H9 (cell line): ENCODE measurements around the gene MTURN. TPM values are rescaled to one million over a fixed set of nuclear protein-coding genes. Genes with fewer than 3 reads are reported as not detected.

ENCODE experiments used
- DNase-seq: peaks from one replicate; pipeline ENCODE4 v3.0.0-alpha.2; 2017
- H2AFZ ChIP-seq: one replicate; pipeline ENCODE4 v1.6.1; 2013; ENCODE audit warnings: mild to moderate bottlenecking, low read length, control low read depth, moderate library complexity
- H2AK5ac ChIP-seq: 2 replicates; pipeline ENCODE4 v1.6.1; 2013; ENCODE audit warnings: low read length, control low read depth, mixed read lengths; ENCODE audit not compliant: insufficient read length
- H2BK120ac ChIP-seq: one replicate; pipeline ENCODE4 v1.6.1; 2013; ENCODE audit warnings: low read depth, mild to moderate bottlenecking, low read length, control low read depth, inconsistent platforms; ENCODE audit not compliant: poor library complexity, severe bottlenecking
- H2BK12ac ChIP-seq: 2 replicates; pipeline ENCODE4 v1.6.1; 2013; ENCODE audit warnings: low read length, control low read depth, mixed read lengths, low read depth; ENCODE audit not compliant: insufficient read length
- H2BK15ac ChIP-seq: 2 replicates; pipeline ENCODE4 v1.6.1; 2013; ENCODE audit warnings: low read depth, low read length, control low read depth
- H2BK20ac ChIP-seq: one replicate; pipeline ENCODE4 v1.6.1; 2013; ENCODE audit warnings: low read depth, mild to moderate bottlenecking, low read length, control low read depth, inconsistent platforms; ENCODE audit not compliant: poor library complexity, severe bottlenecking
- H2BK5ac ChIP-seq: 2 replicates; pipeline ENCODE4 v1.6.1; 2013; ENCODE audit warnings: low read length, control low read depth, mixed read lengths; ENCODE audit not compliant: insufficient read length
- H3K14ac ChIP-seq: 2 replicates; pipeline ENCODE4 v1.6.1; 2013; ENCODE audit warnings: low read length, control low read depth; ENCODE audit not compliant: insufficient read depth
- H3K18ac ChIP-seq: 2 replicates; pipeline ENCODE4 v1.6.1; 2013; ENCODE audit warnings: low read depth, mild to moderate bottlenecking, mixed read lengths, low read length, control low read depth; ENCODE audit not compliant: insufficient read length
- H3K23ac ChIP-seq: 2 replicates; pipeline ENCODE4 v1.6.1; 2013; ENCODE audit warnings: low read length, control low read depth, mixed read lengths, low read depth; ENCODE audit not compliant: insufficient read length
- H3K23me2 ChIP-seq: 2 replicates; pipeline ENCODE4 v1.6.1; 2013; ENCODE audit warnings: low read depth, mild to moderate bottlenecking, mixed read lengths, low read length, control low read depth; ENCODE audit not compliant: insufficient read length, poor library complexity, severe bottlenecking
- H3K27ac ChIP-seq: 2 replicates; pipeline ENCODE4 v1.5.1; 2013; ENCODE audit warnings: low read length, control low read depth, mixed read lengths, low read depth; ENCODE audit not compliant: insufficient read length
- H3K27me3 ChIP-seq: 2 replicates; pipeline ENCODE4 v1.6.1; 2013; ENCODE audit warnings: low read length, control low read depth, inconsistent platforms; ENCODE audit not compliant: insufficient read depth
- H3K4ac ChIP-seq: 2 replicates; pipeline ENCODE4 v1.6.1; 2013; ENCODE audit warnings: low read depth, mild to moderate bottlenecking, control low read depth, inconsistent platforms, low read length, moderate library complexity
- H3K4me1 ChIP-seq: 2 replicates; pipeline ENCODE4 v1.6.1; 2013; ENCODE audit warnings: low read length, control low read depth, inconsistent platforms; ENCODE audit not compliant: insufficient read depth
- H3K4me2 ChIP-seq: 2 replicates; pipeline ENCODE4 v1.6.1; 2013; ENCODE audit warnings: low read length, control low read depth, mixed read lengths; ENCODE audit not compliant: insufficient read length, insufficient read depth
- H3K56ac ChIP-seq: 2 replicates; pipeline ENCODE4 v1.6.1; 2013; ENCODE audit warnings: low read depth, mild to moderate bottlenecking, mixed read lengths, low read length, control low read depth; ENCODE audit not compliant: insufficient read length
- H3K79me1 ChIP-seq: 2 replicates; pipeline ENCODE4 v1.6.1; 2013; ENCODE audit warnings: low read depth, mild to moderate bottlenecking, moderate library complexity, low read length, control low read depth, inconsistent platforms; ENCODE audit not compliant: insufficient read depth, poor library complexity, severe bottlenecking
- H3K79me2 ChIP-seq: 2 replicates; pipeline ENCODE4 v1.6.1; 2013; ENCODE audit warnings: low read length, control low read depth, inconsistent platforms; ENCODE audit not compliant: insufficient read depth
- H3K9ac ChIP-seq: 2 replicates; pipeline ENCODE4 v1.6.1; 2013; ENCODE audit warnings: low read length, control low read depth, mixed read lengths; ENCODE audit not compliant: insufficient read length; ENCODE audit errors: extremely low read depth
- H3K9me3 ChIP-seq: one replicate; pipeline ENCODE4 v1.6.1; 2013; ENCODE audit warnings: low read depth, low read length, inconsistent platforms; ENCODE audit not compliant: control insufficient read depth
- H3T11ph ChIP-seq: one replicate; pipeline ENCODE4 v1.6.1; 2013; ENCODE audit warnings: mild to moderate bottlenecking, low read length, control low read depth, inconsistent platforms
- H4K20me1 ChIP-seq: one replicate; pipeline ENCODE4 v1.6.1; 2013; ENCODE audit not compliant: control insufficient read depth, insufficient read length, insufficient read depth
- H4K5ac ChIP-seq: 2 replicates; pipeline ENCODE4 v1.6.1; 2013; ENCODE audit warnings: low read depth, mild to moderate bottlenecking, mixed read lengths, low read length, control low read depth; ENCODE audit not compliant: insufficient read length
- H4K8ac ChIP-seq: replicated peaks from 2 replicates; pipeline ENCODE4 v1.6.1; 2013; ENCODE audit warnings: low read length, control low read depth, mixed read lengths, low read depth; ENCODE audit not compliant: insufficient read length
- H4K91ac ChIP-seq: 2 replicates; pipeline ENCODE4 v1.6.1; 2013; ENCODE audit warnings: low read depth, mild to moderate bottlenecking, moderate library complexity, mixed read lengths, low read length, control low read depth; ENCODE audit not compliant: insufficient read length
- H3K27ac Mint-ChIP-seq, 3 experiments: 2 replicates in 2 of 3; 3 replicates in 1 of 3; pipeline ENCODE4 v1.8.0; 2020 to 2021; ENCODE audit warnings: mixed read lengths in 3 of 3, mild to moderate bottlenecking in 1 of 3, moderate library complexity in 1 of 3
- H3K27me3 Mint-ChIP-seq: 2 replicates; pipeline ENCODE4 v1.8.0; 2021; ENCODE audit warnings: low read depth, mild to moderate bottlenecking, moderate library complexity, mixed read lengths
- H3K36me3 Mint-ChIP-seq, 3 experiments: 2 replicates in 2 of 3; 3 replicates in 1 of 3; pipeline ENCODE4 v1.8.0; 2020 to 2021; ENCODE audit warnings: low read depth in 3 of 3, mixed read lengths in 3 of 3; ENCODE audit not compliant: insufficient read depth in 1 of 3
- H3K4me1 Mint-ChIP-seq, 2 experiments: 2 replicates each; pipeline ENCODE4 v1.8.0; 2020; ENCODE audit warnings: mixed read lengths in 2 of 2
- H3K4me3 Mint-ChIP-seq, 2 experiments: 2 replicates in 1 of 2; 3 replicates in 1 of 2; pipeline ENCODE4 v1.8.0; 2020 to 2021; ENCODE audit warnings: mild to moderate bottlenecking in 2 of 2, mixed read lengths in 2 of 2, moderate library complexity in 1 of 2
- H3K9me3 Mint-ChIP-seq, 2 experiments: 2 replicates in 1 of 2; 3 replicates in 1 of 2; pipeline ENCODE4 v1.8.0; 2020; ENCODE audit warnings: mild to moderate bottlenecking in 2 of 2, mixed read lengths in 2 of 2, moderate library complexity in 1 of 2
- CTCF ChIP-seq: fragments of 200-600 bp; sonication (generic); conservative IDR thresholded peaks from 3 replicates; pipeline ENCODE4 v1.8.0; 2021; ENCODE audit warnings: antibody characterized with exemption, mild to moderate bottlenecking
- total RNA-seq: library from RNA; stranded (reverse); gene quantifications from 2 replicates; pipeline ENCODE4 v1.2.1, GENCODE V29; 2021

The MTURN gene
- total RNA-seq, 1 experiment from 2014 or later = 3.4 TPM

- peaks cover 6% of the 10 kb centered on the region; the same call in 1 of the 2 replicates for H3K27me3 Mint-ChIP-seq
- peaks cover 9 to 24% (median 19%) of the 10 kb centered on the region in 3 experiments for H3K36me3 Mint-ChIP-seq
- H3K4me2 ChIP-seq = no peak overlapping the region
- DNase-seq = no peak
- H3K14ac ChIP-seq = no peak overlapping the region
- H2BK12ac ChIP-seq = no peak overlapping the region
- H3K56ac ChIP-seq = no peak overlapping the region
- H3K9ac ChIP-seq = no peak overlapping the region
- H4K91ac ChIP-seq = no peak overlapping the region
- H2AK5ac ChIP-seq = no peak overlapping the region
- H3K27me3 ChIP-seq = no peaks in the 10 kb centered on the region
- H3K79me2 ChIP-seq = no peaks in the 10 kb centered on the region
- no peak overlapping the region for H4K8ac ChIP-seq
- no peaks in the 10 kb centered on the region for H3K4me1 ChIP-seq
- no peaks in the 10 kb centered on the region for H3K79me1 ChIP-seq
- H4K20me1 ChIP-seq = no peaks in the 10 kb centered on the region
- no peaks in the 10 kb centered on the region for H3K23me2 ChIP-seq
- no peak overlapping the region for H3K4me3 Mint-ChIP-seq
- no peak overlapping the region for H2AFZ ChIP-seq
- TF ChIP-seq CTCF = no peak
- no peak overlapping the region for H2BK20ac ChIP-seq
- H3T11ph ChIP-seq = no peak overlapping the region
- H3K4me1 Mint-ChIP-seq = peaks cover 15 to 18% of the 10 kb centered on the region in 2 experiments; a peak in 3 of 4 replicates
- H3K4ac ChIP-seq = no peak overlapping the region
- H3K23ac ChIP-seq = no peak overlapping the region
- no peak overlapping the region for H4K5ac ChIP-seq
- no peak overlapping the region for H3K27ac ChIP-seq
- peaks cover 28 to 31% of the 10 kb centered on the region in 2 experiments for H3K9me3 Mint-ChIP-seq
- H2BK120ac ChIP-seq = no peak overlapping the region
- H3K9me3 ChIP-seq = peaks cover 6% of the 10 kb centered on the region
- no peak overlapping the region for H3K18ac ChIP-seq
- H2BK5ac ChIP-seq = no peak overlapping the region
- H3K27ac Mint-ChIP-seq = no peak overlapping the region
- no peak overlapping the region for H2BK15ac ChIP-seq
Observed at GRCh38 chr7:30185496-30185895, 50.7 kb downstream of the MTURN start.
